ENCODE results near the gene PLCB1. TPM values are rescaled to one million over a fixed set of nuclear protein-coding genes. Genes with fewer than 3 reads are reported as not detected.

PLCB1 gene
- total RNA-seq, 1 experiment from 2014 or later: 11.3 TPM

- TF ChIP-seq ZNF281 (CRISPR knock-in tag; IDR thresholded peaks at IDR 0.05): no peak
Measured at GRCh38 chr20:8372824-8373380, 240.8 kb downstream of the PLCB1 start (continued).

GRCh38 chr20:8373579-8373978, 241.5 kb downstream of the PLCB1 start:
- H3K4me3 Mint-ChIP-seq: no peak overlapping the region
- POLR2A ChIA-PET: no interaction called here
- TF ChIP-seq TCF7 (CRISPR knock-in tag; IDR thresholded peaks at IDR 0.05; ENCODE audit: low read depth) (no peak), NFATC4 (CRISPR knock-in tag; IDR thresholded peaks at IDR 0.05) (no peak), ZNF671 (CRISPR knock-in tag; IDR thresholded peaks at IDR 0.05) (no peak), TEAD4 (CRISPR knock-in tag; IDR thresholded peaks at IDR 0.05) (no peak), HMGXB4 (CRISPR knock-in tag; IDR thresholded peaks at IDR 0.05) (no peak), JAZF1 (CRISPR knock-in tag; IDR thresholded peaks at IDR 0.05) (no peak), ZNF423 (CRISPR knock-in tag; IDR thresholded peaks at IDR 0.05) (no peak), ETV6 (CRISPR knock-in tag; IDR thresholded peaks at IDR 0.05) (no peak), NFE2L1 (CRISPR knock-in tag; IDR thresholded peaks at IDR 0.05) (no peak), ZNF281 (CRISPR knock-in tag; IDR thresholded peaks at IDR 0.05) (no peak), NFYB (CRISPR knock-in tag; conservative IDR thresholded peaks at IDR 0.05; ENCODE audit: low read depth) (no peak), ZNF416 (CRISPR knock-in tag; IDR thresholded peaks at IDR 0.05) (no peak), ATF6 (CRISPR knock-in tag; IDR thresholded peaks at IDR 0.05) (no peak), ERG (CRISPR knock-in tag; IDR thresholded peaks at IDR 0.05) (no peak)
- H3K27ac Mint-ChIP-seq: no peak overlapping the region
- H3K9me3 Mint-ChIP-seq: no peaks in the 10 kb centered on the region
- DNase-seq (ENCODE audit: low spot score) (no peak), ATAC-seq (no peak)
- H3K4me1 Mint-ChIP-seq: peaks cover 7% of the 10 kb centered on the region; the same call in 1 of the 2 replicates
- CTCF ChIA-PET: no interaction called here
- no peaks in the 10 kb centered on the region for H3K36me3 Mint-ChIP-seq
- H3K27me3 Mint-ChIP-seq (ENCODE audit: low read depth): no peaks in the 10 kb centered on the region

All from WTC11 (cell line).